OCI-LY7 (cell line): ENCODE measurements around the gene TNFRSF1A. TPM values are rescaled to one million over a fixed set of nuclear protein-coding genes. Genes with fewer than 3 reads are reported as not detected.

ENCODE experiments used
- BruUV-seq: library from RNA; stranded (reverse); fragments of 400-500 nt; replicated peaks from 2 replicates; lab custom pipeline; 2021; lab: Mats Ljungman, UMichigan
- CTCF ChIA-PET: fragments of 300-600 bp; sonication (Branson Sonifier 250); formaldehyde crosslinking; loops from one replicate; lab custom pipeline; 2022; ENCODE audit warnings: antibody characterized with exemption; ENCODE audit not compliant: unreplicated experiment; lab: Charles Lee
- POLR2A ChIA-PET: fragments of 300-600 bp; sonication (Branson Sonifier 250); formaldehyde crosslinking; loops from one replicate; lab custom pipeline; 2022; ENCODE audit warnings: antibody characterized with exemption; lab: Charles Lee
- DNase-seq: peaks from one replicate; pipeline ENCODE4 v3.0.0-alpha.2; 2015; ENCODE audit warnings: low spot score
- H2AFZ ChIP-seq: fragments of 200-600 bp; sonication (generic), shearing (Covaris generic); 2 replicates; pipeline ENCODE4 v1.6.1; 2014; ENCODE audit warnings: mild to moderate bottlenecking, antibody characterized with exemption, low read length, moderate library complexity
- H3K27ac ChIP-seq: fragments of 200-600 bp; sonication (generic); 2 replicates; pipeline ENCODE4 v1.5.1; 2014; ENCODE audit warnings: mixed run types, low read depth, mild to moderate bottlenecking, moderate library complexity, low read length, inconsistent platforms; ENCODE audit not compliant: poor library complexity, severe bottlenecking
- H3K36me3 ChIP-seq: fragments of 200-600 bp; sonication (generic); 2 replicates; pipeline ENCODE4 v1.6.1; 2014; ENCODE audit warnings: mild to moderate bottlenecking, antibody characterized with exemption, low read length, moderate library complexity, mixed read lengths; ENCODE audit not compliant: insufficient read depth
- H3K4me1 ChIP-seq: fragments of 200-600 bp; sonication (generic); 2 replicates; pipeline ENCODE4 v1.5.1; 2014; ENCODE audit warnings: mild to moderate bottlenecking, low read length; ENCODE audit not compliant: insufficient read depth, poor library complexity, severe bottlenecking
- H3K4me2 ChIP-seq: fragments of 200-600 bp; sonication (generic); 2 replicates; pipeline ENCODE4 v1.6.1; 2014; ENCODE audit warnings: mild to moderate bottlenecking, low read length
- H3K4me3 ChIP-seq: fragments of 200-600 bp; sonication (generic); 2 replicates; pipeline ENCODE4 v1.5.1; 2014; ENCODE audit warnings: mild to moderate bottlenecking, low read depth, low read length; ENCODE audit not compliant: poor library complexity, severe bottlenecking
- H3K79me2 ChIP-seq: fragments of 200-600 bp; sonication (generic); 2 replicates; pipeline ENCODE4 v1.6.1; 2016; ENCODE audit warnings: low read depth, mild to moderate bottlenecking, low read length, moderate library complexity, mixed read lengths; ENCODE audit not compliant: insufficient read depth
- H3K9me2 ChIP-seq: fragments of 200-600 bp; sonication (generic); 2 replicates; pipeline ENCODE4 v1.6.1; 2016; ENCODE audit warnings: mild to moderate bottlenecking, low read length, mixed read lengths; ENCODE audit not compliant: insufficient read depth
- H3K9me3 ChIP-seq: fragments of 200-600 bp; sonication (generic); 2 replicates; pipeline ENCODE4 v1.6.1; 2014; ENCODE audit warnings: mild to moderate bottlenecking, mixed run types, low read length, mixed read lengths
- H4K20me1 ChIP-seq: fragments of 200-600 bp; sonication (generic); 2 replicates; pipeline ENCODE4 v1.6.1; 2014; ENCODE audit warnings: mild to moderate bottlenecking, antibody characterized with exemption, low read length, moderate library complexity, mixed read lengths; ENCODE audit not compliant: insufficient read depth
- CTCF ChIP-seq: fragments of 200-600 bp; sonication (generic); conservative IDR thresholded peaks from 2 replicates; pipeline ENCODE4 v1.5.1; 2014; ENCODE audit warnings: mild to moderate bottlenecking, antibody characterized with exemption, low read length, moderate library complexity, mixed read lengths
- EZH2phosphoT487 ChIP-seq: fragments of 200-600 bp; sonication (generic); IDR thresholded peaks from 2 replicates; pipeline ENCODE4 v1.6.1; 2018; ENCODE audit warnings: low read depth, borderline replicate concordance, mild to moderate bottlenecking, mixed run types, antibody characterized with exemption, low read length, moderate library complexity, mixed read lengths
- intact Hi-C: fragments of 100-400 bp; cut with micrococcal nuclease; formaldehyde crosslinking; loops from one replicate; pipeline ENCODE4 v1.10.0; 2022; ENCODE audit not compliant: unreplicated experiment
- total RNA-seq, 2 experiments: library from RNA; depleted of rRNA in 1 of 2; stranded (reverse); fragments of >200 nt in 1 of 2; shearing (Covaris generic) in 1 of 2; gene quantifications; 2 replicates each; pipeline ENCODE4 v1.2.3, GENCODE V29; 2014 to 2022

TNFRSF1A gene
- total RNA-seq, 2 experiments from 2014 or later = 37.3 to 50.9 TPM

- ChIA-PET CTCF (no interaction called here), POLR2A (interaction anchor here (0.6 kb wide), 1 partner anchor 129 kb away, joined by 3 read pairs; no protein-coding TSS in a partner anchor)
- H3K79me2 ChIP-seq = no peaks in the 10 kb centered on the region
- no TSS peak for BruUV-seq
- H3K9me3 ChIP-seq = no peaks in the 10 kb centered on the region
- DNase-seq = no peak
- H3K4me2 ChIP-seq = no peak within 1 kb of the TSS
- no peak within 1 kb of the TSS for H2AFZ ChIP-seq
- TF ChIP-seq EZH2phosphoT487 = no peak
- TF ChIP-seq CTCF = no peak
- no peaks in the 10 kb centered on the region for H3K9me2 ChIP-seq
- no peak within 1 kb of the TSS for H3K4me3 ChIP-seq
- no peaks in the 10 kb centered on the region for H4K20me1 ChIP-seq
- no peaks in the 10 kb centered on the region for H3K4me1 ChIP-seq
- intact Hi-C loops = no loop called here
- H3K27ac ChIP-seq = no peak within 1 kb of the TSS
- H3K36me3 ChIP-seq = no peaks in the 10 kb centered on the region
Measured at GRCh38 chr12:6383572-6384498, 42.0 kb upstream of the TNFRSF1A start, which contains the start of gene LTBR. TSS of gene LTBR (plus strand) at chr12:6384162. CDS start at chr12:6384359, 197 bp downstream.

GRCh38 chr12:6382982-6383381 lies 41.1 kb upstream of the TNFRSF1A start:
- no peak overlapping the region for H3K27ac ChIP-seq
- POLR2A ChIA-PET = interaction anchor here (0.6 kb wide), 1 partner anchor 128 kb away, joined by 3 read pairs; no protein-coding TSS in a partner anchor

More at GRCh38 chr12:6382982-6383381, 41.1 kb upstream of the TNFRSF1A start:
- Histone ChIP-seq H3K4me3 (no peak overlapping the region), H4K20me1 (no peaks in the 10 kb centered on the region), H3K9me3 (no peaks in the 10 kb centered on the region), H3K9me2 (no peaks in the 10 kb centered on the region), H3K4me2 (no peak overlapping the region), H3K4me1 (no peaks in the 10 kb centered on the region), H3K79me2 (no peaks in the 10 kb centered on the region), H2AFZ (no peak overlapping the region), H3K36me3 (no peaks in the 10 kb centered on the region)
- no TSS peak for BruUV-seq
- DNase-seq = no peak
- TF ChIP-seq CTCF (no peak), EZH2phosphoT487 (no peak)
- CTCF ChIA-PET = no interaction called here
- intact Hi-C loops = no loop called here
